GM19324 (cell line): ENCODE results near the gene RND2.
"Not testable (repeated sequence)": the region's sequence is repeated elsewhere in the genome, so short reads cannot be mapped to it uniquely, and the experiment has no call there.

Experiments
- ATAC-seq: cut with Tn5 transposase; IDR thresholded peaks from one replicate; pipeline ENCODE4 v1.9.1; 2021; ENCODE audit warnings: mild to moderate bottlenecking, moderate library complexity; ENCODE audit not compliant: unreplicated experiment, low FRiP score

Gene RND2

GRCh38 chr17:43025766-43026537 lies 921 bp downstream of the RND2 start:
- no peak for ATAC-seq

- ATAC-seq, result no peak
Observed at GRCh38 chr17:43026595-43026994, 1.6 kb downstream of the RND2 start.

- ATAC-seq, result no peak
Observed at GRCh38 chr17:43027091-43028032, 2.3 kb downstream of the RND2 start.

- no peak for ATAC-seq
Observed at GRCh38 chr17:43028221-43028861, 3.3 kb downstream of the RND2 start.

GRCh38 chr17:43030137-43030767 lies 5.2 kb downstream of the RND2 start:
- no peak for ATAC-seq

- no peak for ATAC-seq
Observed at GRCh38 chr17:43031666-43032065, 6.6 kb downstream of the RND2 start.

GRCh38 chr17:43033948-43034881 lies 9.2 kb downstream of the RND2 start:
- ATAC-seq, result no peak

GRCh38 chr17:43034894-43035293 lies 9.9 kb downstream of the RND2 start:
- ATAC-seq, result no peak

GRCh38 chr17:43039646-43040045 lies 14.6 kb downstream of the RND2 start:
- ATAC-seq, result no peak

- ATAC-seq, result no peak
Observed at GRCh38 chr17:43040655-43041054, 15.6 kb downstream of the RND2 start.

GRCh38 chr17:43042025-43042628 lies 17.1 kb downstream of the RND2 start:
- ATAC-seq, result no peak

- no peak for ATAC-seq
Observed at GRCh38 chr17:43043307-43043706, 18.3 kb downstream of the RND2 start.

- no peak for ATAC-seq
Observed at GRCh38 chr17:43044024-43044423, 19.0 kb downstream of the RND2 start.

- no peak for ATAC-seq
Observed at GRCh38 chr17:43051969-43052368, 26.9 kb downstream of the RND2 start.

- ATAC-seq, result not testable (repeated sequence)
Observed at GRCh38 chr17:43053008-43053407, 28.0 kb downstream of the RND2 start.

GRCh38 chr17:43056051-43056450 lies 31.0 kb downstream of the RND2 start:
- no peak for ATAC-seq

- ATAC-seq, result no peak
Observed at GRCh38 chr17:43062984-43063638, 38.1 kb downstream of the RND2 start.

- no peak for ATAC-seq
Observed at GRCh38 chr17:43068570-43069367, 43.7 kb downstream of the RND2 start.
